K562 (cell line): Measurements from ENCODE around the gene LY6G6C. TPM values are rescaled to one million over a fixed set of nuclear protein-coding genes. Genes with fewer than 3 reads are reported as not detected.

Source experiments
- CREB3L1 ChIP-seq: fragments of 450-650 bp; IDR thresholded peaks from 2 replicates; pipeline ENCODE4 v1.6.1; 2014; ENCODE audit warnings: low read depth, mild to moderate bottlenecking, moderate library complexity, borderline replicate concordance
- GTF2E2 ChIP-seq: fragments of 200-800 bp; sonication (Bioruptor generic); IDR thresholded peaks from 2 replicates; pipeline ENCODE4 v1.6.1; 2016; ENCODE audit warnings: missing genetic modification characterization, missing compliant biosample characterization
- HLTF ChIP-seq: fragments of 450-650 bp; IDR thresholded peaks from 2 replicates; pipeline ENCODE4 v1.6.1; 2016
- NEUROD1 ChIP-seq: fragments of 150-350 bp; IDR thresholded peaks from 2 replicates; pipeline ENCODE4 v1.6.1; 2014; ENCODE audit warnings: borderline replicate concordance, low read length, low read depth; ENCODE audit not compliant: partially characterized antibody
- NUFIP1 ChIP-seq: fragments of 450-650 bp; IDR thresholded peaks from 2 replicates; pipeline ENCODE4 v1.6.1; 2018; ENCODE audit not compliant: partially characterized antibody
- RBFOX2 ChIP-seq: fragments of 200-400 bp; formaldehyde crosslinking; IDR thresholded peaks from 2 replicates; pipeline ENCODE4 v1.6.1; 2017; ENCODE audit warnings: low read depth, mild to moderate bottlenecking, low read length, moderate library complexity
- SP1 ChIP-seq: sonication (generic); formaldehyde crosslinking; IDR thresholded peaks from 2 replicates; pipeline ENCODE4 v1.8.1; 2022; ENCODE audit warnings: mild to moderate bottlenecking, missing genetic modification reagents
- THAP12 ChIP-seq: fragments of 250-450 bp; sonication (Bioruptor Pico); IDR thresholded peaks from 2 replicates; pipeline ENCODE4 v1.9.0; 2021; ENCODE audit warnings: mild to moderate bottlenecking, inconsistent platforms
- THRAP3 ChIP-seq: fragments of 450-650 bp; IDR thresholded peaks from 2 replicates; pipeline ENCODE4 v1.6.1; 2016; ENCODE audit warnings: mild to moderate bottlenecking, inconsistent platforms, borderline replicate concordance
- ZBTB33 ChIP-seq: sonication (generic); formaldehyde crosslinking; IDR thresholded peaks from 2 replicates; pipeline ENCODE4 v1.8.1; 2023; ENCODE audit warnings: mild to moderate bottlenecking, missing genetic modification reagents
- ZKSCAN1 ChIP-seq: fragments of 150-350 bp; IDR thresholded peaks from 2 replicates; pipeline ENCODE4 v1.6.1; 2016; ENCODE audit warnings: low read depth, low read length
- ZNF766 ChIP-seq: fragments of 200-800 bp; sonication (Bioruptor generic); conservative IDR thresholded peaks from 2 replicates; pipeline ENCODE4 v1.6.1; 2016; ENCODE audit warnings: missing genetic modification characterization, missing compliant biosample characterization
- polyA plus RNA-seq, 8 experiments: library from polyadenylated mRNA; depleted of rRNA in 4 of 8; stranded (reverse) in 5 of 8; unstranded in 3 of 8; fragments of >200 nt; fragmentation: Nextera tagmentation in 2 of 8; fragmentation: Illumina TruSeq in 1 of 8; extraction: Ambion mirVana in 2 of 8; extraction: Trizol in 1 of 8; gene quantifications; 2 replicates each; pipeline versions ENCODE4 v1.2.1 to v1.2.3, GENCODE V29; 2011 to 2014; ENCODE audit warnings: inconsistent platforms in 1 of 8, missing spikeins in 1 of 8
- total RNA-seq, 7 experiments: library from RNA; depleted of rRNA in 6 of 7; stranded (reverse); fragments of >200 nt in 6 of 7; fragmentation: Illumina TruSeq in 2 of 7; extraction: Trizol in 2 of 7; gene quantifications; 2 replicates each; pipeline versions ENCODE4 v1.2.1 to v1.2.3, GENCODE V29; 2011 to 2021; ENCODE audit warnings: low replicate concordance in 1 of 7
- TF ChIP-seq, protein P1 (sequence below): fragments of 450-650 bp; IDR thresholded peaks from 2 replicates; pipeline ENCODE4 v1.7.0; 2016; ENCODE audit warnings: borderline replicate concordance
- TF ChIP-seq, protein P2 (sequence below): fragments of 450-650 bp; IDR thresholded peaks from 2 replicates; pipeline ENCODE4 v1.6.1; 2017; ENCODE audit warnings: antibody characterized with exemption
- TF ChIP-seq, protein P3 (sequence below): fragments of 450-650 bp; IDR thresholded peaks from 2 replicates; pipeline ENCODE4 v1.6.1; 2018; ENCODE audit warnings: mild to moderate bottlenecking, low read depth; ENCODE audit not compliant: partially characterized antibody

LY6G6C gene
- total and polyA plus RNA-seq, 9 of the 15 experiments (the other 6 are each of a cell fraction or from before 2014, with no cell fraction given), result 0.06 to 0.20 TPM; not detected in 7

- no peak for TF ChIP-seq ZKSCAN1
- no peak for TF ChIP-seq NUFIP1
- TF ChIP-seq RBFOX2, result 0 out of 2 replicates have a peak, but pooled peaks have one; percentile 23
- TF ChIP-seq, protein P1, sequence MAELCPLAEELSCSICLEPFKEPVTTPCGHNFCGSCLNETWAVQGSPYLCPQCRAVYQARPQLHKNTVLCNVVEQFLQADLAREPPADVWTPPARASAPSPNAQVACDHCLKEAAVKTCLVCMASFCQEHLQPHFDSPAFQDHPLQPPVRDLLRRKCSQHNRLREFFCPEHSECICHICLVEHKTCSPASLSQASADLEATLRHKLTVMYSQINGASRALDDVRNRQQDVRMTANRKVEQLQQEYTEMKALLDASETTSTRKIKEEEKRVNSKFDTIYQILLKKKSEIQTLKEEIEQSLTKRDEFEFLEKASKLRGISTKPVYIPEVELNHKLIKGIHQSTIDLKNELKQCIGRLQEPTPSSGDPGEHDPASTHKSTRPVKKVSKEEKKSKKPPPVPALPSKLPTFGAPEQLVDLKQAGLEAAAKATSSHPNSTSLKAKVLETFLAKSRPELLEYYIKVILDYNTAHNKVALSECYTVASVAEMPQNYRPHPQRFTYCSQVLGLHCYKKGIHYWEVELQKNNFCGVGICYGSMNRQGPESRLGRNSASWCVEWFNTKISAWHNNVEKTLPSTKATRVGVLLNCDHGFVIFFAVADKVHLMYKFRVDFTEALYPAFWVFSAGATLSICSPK, result 0 out of 2 replicates have a peak, but pooled peaks have one; percentile 28
- TF ChIP-seq, protein P2, sequence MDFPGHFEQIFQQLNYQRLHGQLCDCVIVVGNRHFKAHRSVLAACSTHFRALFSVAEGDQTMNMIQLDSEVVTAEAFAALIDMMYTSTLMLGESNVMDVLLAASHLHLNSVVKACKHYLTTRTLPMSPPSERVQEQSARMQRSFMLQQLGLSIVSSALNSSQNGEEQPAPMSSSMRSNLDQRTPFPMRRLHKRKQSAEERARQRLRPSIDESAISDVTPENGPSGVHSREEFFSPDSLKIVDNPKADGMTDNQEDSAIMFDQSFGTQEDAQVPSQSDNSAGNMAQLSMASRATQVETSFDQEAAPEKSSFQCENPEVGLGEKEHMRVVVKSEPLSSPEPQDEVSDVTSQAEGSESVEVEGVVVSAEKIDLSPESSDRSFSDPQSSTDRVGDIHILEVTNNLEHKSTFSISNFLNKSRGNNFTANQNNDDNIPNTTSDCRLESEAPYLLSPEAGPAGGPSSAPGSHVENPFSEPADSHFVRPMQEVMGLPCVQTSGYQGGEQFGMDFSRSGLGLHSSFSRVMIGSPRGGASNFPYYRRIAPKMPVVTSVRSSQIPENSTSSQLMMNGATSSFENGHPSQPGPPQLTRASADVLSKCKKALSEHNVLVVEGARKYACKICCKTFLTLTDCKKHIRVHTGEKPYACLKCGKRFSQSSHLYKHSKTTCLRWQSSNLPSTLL, result no peak
- TF ChIP-seq THAP12 (CRISPR knock-in tag), result 0 out of 2 replicates have a peak, but pooled peaks have one; percentile 11
- peak; percentile 11; the same call in 1 of the 2 replicates for TF ChIP-seq SP1 (CRISPR knock-in tag)
- TF ChIP-seq CREB3L1, result no peak
- TF ChIP-seq, protein P3, sequence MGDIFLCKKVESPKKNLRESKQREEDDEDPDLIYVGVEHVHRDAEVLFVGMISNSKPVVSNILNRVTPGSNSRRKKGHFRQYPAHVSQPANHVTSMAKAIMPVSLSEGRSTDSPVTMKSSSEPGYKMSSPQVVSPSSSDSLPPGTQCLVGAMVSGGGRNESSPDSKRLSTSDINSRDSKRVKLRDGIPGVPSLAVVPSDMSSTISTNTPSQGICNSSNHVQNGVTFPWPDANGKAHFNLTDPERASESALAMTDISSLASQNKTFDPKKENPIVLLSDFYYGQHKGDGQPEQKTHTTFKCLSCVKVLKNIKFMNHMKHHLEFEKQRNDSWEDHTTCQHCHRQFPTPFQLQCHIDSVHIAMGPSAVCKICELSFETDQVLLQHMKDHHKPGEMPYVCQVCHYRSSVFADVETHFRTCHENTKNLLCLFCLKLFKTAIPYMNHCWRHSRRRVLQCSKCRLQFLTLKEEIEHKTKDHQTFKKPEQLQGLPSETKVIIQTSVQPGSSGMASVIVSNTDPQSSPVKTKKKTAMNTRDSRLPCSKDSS, result peak; percentile 23
- no peak for TF ChIP-seq NEUROD1
- TF ChIP-seq ZNF766 (CRISPR knock-in tag), result no peak
- no peak for TF ChIP-seq THRAP3
- TF ChIP-seq GTF2E2, result no peak
- TF ChIP-seq HLTF, result 0 out of 2 replicates have a peak, but pooled peaks have one; percentile 62
- TF ChIP-seq ZBTB33 (CRISPR knock-in tag), result peak; percentile 86
Observed at GRCh38 chr6:31681135-31681671, 40.3 kb downstream of the LY6G6C start (continued).
